ENCODE results near the gene TSPAN18. TPM values are rescaled to one million over a fixed set of nuclear protein-coding genes. Genes with fewer than 3 reads are reported as not detected.

The TSPAN18 gene
- total RNA-seq, 1 experiment from 2014 or later, result 0.77 TPM

GRCh38 chr11:44737245-44738085, 10.7 kb downstream of the TSPAN18 start:
- no peaks in the 10 kb centered on the region for H3K4me1 Mint-ChIP-seq (ENCODE audit: insufficient read depth, unreplicated experiment)
- ChIA-PET CTCF (interaction anchor here (0.7 to 1.2 kb wide), 4 partner anchors 11 to 191 kb away, joined by 3 read pairs; partner anchors contain the start of gene TSPAN18), POLR2A (interaction anchor here (0.6 to 0.7 kb wide), 2 partner anchors 680 to 1109 kb away, joined by 3 read pairs; no protein-coding TSS in a partner anchor)
- H3K27me3 Mint-ChIP-seq (ENCODE audit: insufficient read depth, unreplicated experiment), result peaks cover 55% of the 10 kb centered on the region
- no TSS peak for BruUV-seq (replicated peaks)
- no peak for TF ChIP-seq CTCF (IDR thresholded peaks at IDR 0.05; ENCODE audit: unreplicated experiment)
- DNase-seq (ENCODE audit: unreplicated experiment), result no peak
- no peaks in the 10 kb centered on the region for H3K36me3 Mint-ChIP-seq (ENCODE audit: insufficient read depth, unreplicated experiment)
- H3K9me3 Mint-ChIP-seq (ENCODE audit: unreplicated experiment), result no peaks in the 10 kb centered on the region
- intact Hi-C loops (cut with micrococcal nuclease), result no loop called here
- no peak overlapping the region for H3K27ac Mint-ChIP-seq (ENCODE audit: low read depth, unreplicated experiment)
- H3K4me3 Mint-ChIP-seq (ENCODE audit: unreplicated experiment), result no peak overlapping the region

- intact Hi-C loops (cut with micrococcal nuclease), result no loop called here
- BruUV-seq (replicated peaks), result no TSS peak
- Mint-ChIP-seq H3K9me3 (ENCODE audit: unreplicated experiment) (no peaks in the 10 kb centered on the region), H3K4me3 (ENCODE audit: unreplicated experiment) (no peak overlapping the region), H3K36me3 (ENCODE audit: insufficient read depth, unreplicated experiment) (no peaks in the 10 kb centered on the region), H3K27me3 (ENCODE audit: insufficient read depth, unreplicated experiment) (peaks cover 58% of the 10 kb centered on the region), H3K27ac (ENCODE audit: low read depth, unreplicated experiment) (no peak overlapping the region), H3K4me1 (ENCODE audit: insufficient read depth, unreplicated experiment) (no peaks in the 10 kb centered on the region)
- ChIA-PET CTCF (interaction anchor here (0.6 to 0.9 kb wide), 3 partner anchors 13 to 26 kb away, joined by 3 to 4 read pairs (median 3); no protein-coding TSS in a partner anchor), POLR2A (no interaction called here)
- DNase-seq (ENCODE audit: unreplicated experiment), result no peak
- no peak for TF ChIP-seq CTCF (IDR thresholded peaks at IDR 0.05; ENCODE audit: unreplicated experiment)
Measured at GRCh38 chr11:44738791-44739190, 12.0 kb downstream of the TSPAN18 start.

GRCh38 chr11:44740967-44741366, 14.2 kb downstream of the TSPAN18 start:
- Mint-ChIP-seq H3K4me1 (ENCODE audit: insufficient read depth, unreplicated experiment) (no peaks in the 10 kb centered on the region), H3K36me3 (ENCODE audit: insufficient read depth, unreplicated experiment) (peaks cover 4% of the 10 kb centered on the region), H3K4me3 (ENCODE audit: unreplicated experiment) (no peak overlapping the region), H3K9me3 (ENCODE audit: unreplicated experiment) (no peaks in the 10 kb centered on the region), H3K27me3 (ENCODE audit: insufficient read depth, unreplicated experiment) (peaks cover 58% of the 10 kb centered on the region), H3K27ac (ENCODE audit: low read depth, unreplicated experiment) (no peak overlapping the region)
- DNase-seq (ENCODE audit: unreplicated experiment), result no peak
- BruUV-seq (replicated peaks), result no TSS peak
- CTCF ChIA-PET, result interaction anchor here (0.6 to 1.5 kb wide), 7 partner anchors 11 to 171 kb away, joined by 3 to 4 read pairs (median 3); no protein-coding TSS in a partner anchor
- TF ChIP-seq CTCF (IDR thresholded peaks at IDR 0.05; ENCODE audit: unreplicated experiment), result no peak
- POLR2A ChIA-PET, result interaction anchor here (0.9 kb wide), 1 partner anchor 19 kb away, joined by 3 read pairs; no protein-coding TSS in a partner anchor
- intact Hi-C loops (cut with micrococcal nuclease), result no loop called here

- ChIA-PET POLR2A (interaction anchor here (0.9 kb wide), 1 partner anchor 18 kb away, joined by 3 read pairs; no protein-coding TSS in a partner anchor), CTCF (interaction anchor here (0.6 to 1.4 kb wide), 3 partner anchors 36 to 151 kb away, joined by 3 read pairs; no protein-coding TSS in a partner anchor)
- no peak for TF ChIP-seq CTCF (IDR thresholded peaks at IDR 0.05; ENCODE audit: unreplicated experiment)
- H3K4me3 Mint-ChIP-seq (ENCODE audit: unreplicated experiment), result no peak overlapping the region
- no peaks in the 10 kb centered on the region for H3K9me3 Mint-ChIP-seq (ENCODE audit: unreplicated experiment)
- no peaks in the 10 kb centered on the region for H3K4me1 Mint-ChIP-seq (ENCODE audit: insufficient read depth, unreplicated experiment)
- intact Hi-C loops (cut with micrococcal nuclease), result no loop called here
- peaks cover 58% of the 10 kb centered on the region for H3K27me3 Mint-ChIP-seq (ENCODE audit: insufficient read depth, unreplicated experiment)
- peaks cover 4% of the 10 kb centered on the region for H3K36me3 Mint-ChIP-seq (ENCODE audit: insufficient read depth, unreplicated experiment)
- H3K27ac Mint-ChIP-seq (ENCODE audit: low read depth, unreplicated experiment), result no peak overlapping the region
- no TSS peak for BruUV-seq (replicated peaks)
- DNase-seq (ENCODE audit: unreplicated experiment), result no peak
Measured at GRCh38 chr11:44741976-44742375, 15.2 kb downstream of the TSPAN18 start.

All from MCF 10A (cell line).